GM21619 (cell line): Measurements from ENCODE around the gene VWA5B2.
"Not testable (repeated sequence)": the region's sequence is repeated elsewhere in the genome, so short reads cannot be mapped to it uniquely, and the experiment has no call there.

Source experiments
- ATAC-seq: cut with Tn5 transposase; IDR thresholded peaks from one replicate; pipeline ENCODE4 v1.9.1; 2021; ENCODE audit not compliant: unreplicated experiment

Gene VWA5B2

GRCh38 chr3:184241141-184241446 lies 11.7 kb downstream of the VWA5B2 start:
- ATAC-seq = no peak

GRCh38 chr3:184241447-184242296 lies 12.3 kb downstream of the VWA5B2 start:
- ATAC-seq = no peak

- ATAC-seq = no peak
Observed at GRCh38 chr3:184242297-184242685, 12.9 kb downstream of the VWA5B2 start.

GRCh38 chr3:184248454-184249411 lies 19.3 kb downstream of the VWA5B2 start, which contains the start of gene ALG3:
ALG3 (minus strand) TSS chr3:184248962; CDS start chr3:184248940, 22 bp downstream.
- ATAC-seq = peak; percentile 55

- peak; percentile 83 for ATAC-seq
Observed at GRCh38 chr3:184249412-184250166, 20.2 kb downstream of the VWA5B2 start, which contains the start of gene EEF1AKMT4. EEF1AKMT4 (plus strand) TSS chr3:184249672; CDS start chr3:184249695, 23 bp downstream.

GRCh38 chr3:184250167-184250828 lies 20.9 kb downstream of the VWA5B2 start:
- peak; percentile 64 for ATAC-seq

GRCh38 chr3:184255291-184256039 lies 26.1 kb downstream of the VWA5B2 start:
- ATAC-seq = no peak

GRCh38 chr3:184257083-184257915 lies 27.9 kb downstream of the VWA5B2 start:
- ATAC-seq = no peak

- no peak for ATAC-seq
Observed at GRCh38 chr3:184258926-184259325, 29.5 kb downstream of the VWA5B2 start.

- ATAC-seq = no peak
Observed at GRCh38 chr3:184259396-184259877, 30.1 kb downstream of the VWA5B2 start.

GRCh38 chr3:184259878-184260723 lies 30.7 kb downstream of the VWA5B2 start:
- ATAC-seq = no peak

GRCh38 chr3:184260724-184261269 lies 31.4 kb downstream of the VWA5B2 start:
- ATAC-seq = no peak

- ATAC-seq = peak; percentile 58
Observed at GRCh38 chr3:184261270-184261853, 32.0 kb downstream of the VWA5B2 start, which contains the start of gene CAMK2N2. CAMK2N2 (minus strand) TSS chr3:184261553; CDS start chr3:184261285, 268 bp downstream.

GRCh38 chr3:184261854-184262763 lies 32.7 kb downstream of the VWA5B2 start:
- ATAC-seq = peak; percentile 4

- no peak for ATAC-seq
Observed at GRCh38 chr3:184262764-184263179, 33.4 kb downstream of the VWA5B2 start.

GRCh38 chr3:184267249-184267648 lies 37.9 kb downstream of the VWA5B2 start:
- not testable (repeated sequence) for ATAC-seq
